GM23338 (cell line): ENCODE results near the gene SLC12A7. TPM values are rescaled to one million over a fixed set of nuclear protein-coding genes. Genes with fewer than 3 reads are reported as not detected.

ENCODE experiments used
- ATAC-seq: fragments of 200-7000 bp; cut with Tn5 transposase; 3 replicates; pipeline ENCODE4 v1.9.1; 2020
- DNase-seq: peaks from one replicate; pipeline ENCODE4 v3.0.0-alpha.2; 2015; ENCODE audit warnings: low spot score
- H2AFZ ChIP-seq: fragments of 200-600 bp; sonication (generic); 2 replicates; pipeline ENCODE4 v1.8.0; 2016; ENCODE audit warnings: antibody characterized with exemption, mild to moderate bottlenecking, moderate library complexity
- H3F3A ChIP-seq: fragments of 200-600 bp; sonication (generic); replicated peaks from 2 replicates; pipeline ENCODE4 v1.8.0; 2017; ENCODE audit warnings: antibody characterized with exemption, mixed run types, low read depth
- H3K27ac ChIP-seq: fragments of 200-600 bp; sonication (generic); 2 replicates; pipeline ENCODE4 v1.6.1; 2016; ENCODE audit warnings: low read depth
- H3K27me3 ChIP-seq: fragments of 200-600 bp; sonication (generic); 2 replicates; pipeline ENCODE4 v1.8.0; 2016; ENCODE audit warnings: mild to moderate bottlenecking, mixed run types, moderate library complexity; ENCODE audit not compliant: insufficient read depth
- H3K36me3 ChIP-seq: fragments of 200-600 bp; sonication (generic); 2 replicates; pipeline ENCODE4 v1.8.0; 2016; ENCODE audit warnings: mild to moderate bottlenecking; ENCODE audit not compliant: insufficient read depth
- H3K4me1 ChIP-seq: fragments of 200-600 bp; sonication (generic); 2 replicates; pipeline ENCODE4 v1.8.0; 2016; ENCODE audit warnings: mild to moderate bottlenecking, moderate library complexity; ENCODE audit not compliant: insufficient read depth
- H3K4me2 ChIP-seq: fragments of 200-600 bp; sonication (generic); 2 replicates; pipeline ENCODE4 v1.7.1; 2017; ENCODE audit warnings: mixed run types
- H3K4me3 ChIP-seq: fragments of 200-600 bp; sonication (generic); 2 replicates; pipeline ENCODE4 v1.6.1; 2016; ENCODE audit warnings: mixed run types
- H3K79me2 ChIP-seq: fragments of 200-600 bp; sonication (generic); replicated peaks from 2 replicates; pipeline ENCODE4 v1.8.0; 2017; ENCODE audit warnings: mild to moderate bottlenecking; ENCODE audit not compliant: insufficient read depth
- H3K9me2 ChIP-seq: fragments of 200-600 bp; sonication (generic); 2 replicates; pipeline ENCODE4 v1.8.0; 2017; ENCODE audit not compliant: insufficient read depth
- H4K20me1 ChIP-seq: fragments of 200-600 bp; sonication (generic); replicated peaks from 2 replicates; pipeline ENCODE4 v1.8.0; 2017; ENCODE audit warnings: mild to moderate bottlenecking; ENCODE audit not compliant: insufficient read depth
- H3K27ac Mint-ChIP-seq: 2 replicates; pipeline ENCODE4 v1.8.0; 2020; ENCODE audit warnings: inconsistent platforms, mild to moderate bottlenecking, moderate library complexity, mixed read lengths
- H3K27me3 Mint-ChIP-seq: 3 replicates; pipeline ENCODE4 v1.8.0; 2022; ENCODE audit warnings: low read depth, mild to moderate bottlenecking, moderate library complexity, mixed read lengths, inconsistent platforms; ENCODE audit not compliant: insufficient read depth, poor library complexity
- H3K36me3 Mint-ChIP-seq: 3 replicates; pipeline ENCODE4 v1.8.0; 2021; ENCODE audit warnings: low read depth, mild to moderate bottlenecking, inconsistent platforms, moderate library complexity, mixed read lengths
- H3K4me1 Mint-ChIP-seq: 3 replicates; pipeline ENCODE4 v1.8.0; 2020; ENCODE audit warnings: mild to moderate bottlenecking, inconsistent platforms, mixed read lengths
- H3K4me3 Mint-ChIP-seq: 3 replicates; pipeline ENCODE4 v1.8.0; 2021; ENCODE audit warnings: moderate library complexity, mild to moderate bottlenecking, inconsistent platforms, mixed read lengths
- H3K9me3 Mint-ChIP-seq: 3 replicates; pipeline ENCODE4 v1.8.0; 2020; ENCODE audit warnings: moderate library complexity, mild to moderate bottlenecking, inconsistent platforms, mixed read lengths
- CREB1 ChIP-seq: fragments of 250-450 bp; sonication (Bioruptor Pico); IDR thresholded peaks from 2 replicates; pipeline ENCODE4 v1.5.0; 2020; ENCODE audit warnings: low read depth, mild to moderate bottlenecking, moderate library complexity
- EZH2 ChIP-seq: fragments of 200-600 bp; sonication (generic); IDR thresholded peaks from one replicate; pipeline ENCODE4 v1.8.0; 2017; ENCODE audit warnings: antibody characterized with exemption, mild to moderate bottlenecking, low read depth; ENCODE audit not compliant: unreplicated experiment
- EZH2phosphoT487 ChIP-seq: fragments of 200-600 bp; sonication (generic); IDR thresholded peaks from one replicate; pipeline ENCODE4 v1.8.1; 2018; ENCODE audit warnings: antibody characterized with exemption; ENCODE audit not compliant: unreplicated experiment
- JUNB ChIP-seq: IDR thresholded peaks from one replicate; pipeline ENCODE4 v1.6.1; 2016; ENCODE audit warnings: antibody characterized with exemption; ENCODE audit not compliant: unreplicated experiment
- NANOG ChIP-seq: IDR thresholded peaks from 2 replicates; pipeline ENCODE4 v1.6.1; 2016; ENCODE audit warnings: antibody characterized with exemption, borderline replicate concordance
- ZNF114 ChIP-seq: fragments of 250-450 bp; sonication (Bioruptor Pico); IDR thresholded peaks from 2 replicates; pipeline ENCODE4 v1.5.0; 2020; ENCODE audit warnings: mild to moderate bottlenecking, moderate library complexity
- ZNF331 ChIP-seq: fragments of 250-450 bp; sonication (Bioruptor Pico); IDR thresholded peaks from 2 replicates; pipeline ENCODE4 v1.5.0; 2020; ENCODE audit warnings: low read depth, mild to moderate bottlenecking, moderate library complexity
- polyA plus RNA-seq: library from polyadenylated mRNA; unstranded; fragments of >200 nt; fragmentation: Nextera tagmentation; extraction: Ambion mirVana; gene quantifications from 2 replicates; pipeline ENCODE4 v1.2.1, GENCODE V29; 2016
- total RNA-seq: library from RNA; depleted of rRNA; stranded (reverse); fragments of >200 nt; shearing (Covaris generic); gene quantifications from 2 replicates; pipeline ENCODE4 v1.2.3, GENCODE V29; 2014
- TF ChIP-seq, protein P1 (sequence below): IDR thresholded peaks from one replicate; pipeline ENCODE4 v1.6.1; 2018; ENCODE audit warnings: antibody characterized with exemption; ENCODE audit not compliant: unreplicated experiment
- TF ChIP-seq, protein P2 (sequence below), 2 experiments: fragments of 200-600 bp in 1 of 2; sonication (generic) in 1 of 2; conservative IDR thresholded peaks; 2 replicates each; pipeline versions ENCODE4 v1.5.1 to v1.6.1; 2016 to 2017; ENCODE audit warnings: antibody characterized with exemption in 2 of 2, low read depth in 2 of 2, mild to moderate bottlenecking in 2 of 2, moderate library complexity in 1 of 2
- TF ChIP-seq, protein P3 (sequence below): IDR thresholded peaks from 2 replicates; pipeline ENCODE4 v1.6.1; 2016; ENCODE audit warnings: antibody characterized with exemption

Gene SLC12A7
- total and polyA plus RNA-seq, 2 experiments from 2014 or later: 7.4 to 32.2 TPM

DNA sequence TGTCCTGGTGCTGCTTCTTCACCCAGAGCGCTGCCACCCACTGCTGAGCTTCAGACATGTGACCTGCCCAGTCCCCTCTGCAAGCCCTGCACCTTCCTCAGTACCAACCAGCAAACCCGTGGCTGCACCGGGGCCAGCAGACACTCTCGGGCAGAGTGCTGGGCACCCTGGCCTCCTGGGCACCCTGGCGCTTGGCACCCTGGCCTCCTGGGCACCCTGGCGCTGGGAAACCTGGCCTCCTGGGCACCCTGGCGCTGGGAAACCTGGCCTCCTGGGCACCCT, 31.7 kb upstream of the SLC12A7 start (continued):
- TF ChIP-seq, protein P1, sequence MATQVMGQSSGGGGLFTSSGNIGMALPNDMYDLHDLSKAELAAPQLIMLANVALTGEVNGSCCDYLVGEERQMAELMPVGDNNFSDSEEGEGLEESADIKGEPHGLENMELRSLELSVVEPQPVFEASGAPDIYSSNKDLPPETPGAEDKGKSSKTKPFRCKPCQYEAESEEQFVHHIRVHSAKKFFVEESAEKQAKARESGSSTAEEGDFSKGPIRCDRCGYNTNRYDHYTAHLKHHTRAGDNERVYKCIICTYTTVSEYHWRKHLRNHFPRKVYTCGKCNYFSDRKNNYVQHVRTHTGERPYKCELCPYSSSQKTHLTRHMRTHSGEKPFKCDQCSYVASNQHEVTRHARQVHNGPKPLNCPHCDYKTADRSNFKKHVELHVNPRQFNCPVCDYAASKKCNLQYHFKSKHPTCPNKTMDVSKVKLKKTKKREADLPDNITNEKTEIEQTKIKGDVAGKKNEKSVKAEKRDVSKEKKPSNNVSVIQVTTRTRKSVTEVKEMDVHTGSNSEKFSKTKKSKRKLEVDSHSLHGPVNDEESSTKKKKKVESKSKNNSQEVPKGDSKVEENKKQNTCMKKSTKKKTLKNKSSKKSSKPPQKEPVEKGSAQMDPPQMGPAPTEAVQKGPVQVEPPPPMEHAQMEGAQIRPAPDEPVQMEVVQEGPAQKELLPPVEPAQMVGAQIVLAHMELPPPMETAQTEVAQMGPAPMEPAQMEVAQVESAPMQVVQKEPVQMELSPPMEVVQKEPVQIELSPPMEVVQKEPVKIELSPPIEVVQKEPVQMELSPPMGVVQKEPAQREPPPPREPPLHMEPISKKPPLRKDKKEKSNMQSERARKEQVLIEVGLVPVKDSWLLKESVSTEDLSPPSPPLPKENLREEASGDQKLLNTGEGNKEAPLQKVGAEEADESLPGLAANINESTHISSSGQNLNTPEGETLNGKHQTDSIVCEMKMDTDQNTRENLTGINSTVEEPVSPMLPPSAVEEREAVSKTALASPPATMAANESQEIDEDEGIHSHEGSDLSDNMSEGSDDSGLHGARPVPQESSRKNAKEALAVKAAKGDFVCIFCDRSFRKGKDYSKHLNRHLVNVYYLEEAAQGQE: no peak
- TF ChIP-seq CREB1 (CRISPR knock-in tag) (no peak), JUNB (no peak), ZNF331 (CRISPR knock-in tag) (no peak), NANOG (no peak)
- TF ChIP-seq, protein P2, sequence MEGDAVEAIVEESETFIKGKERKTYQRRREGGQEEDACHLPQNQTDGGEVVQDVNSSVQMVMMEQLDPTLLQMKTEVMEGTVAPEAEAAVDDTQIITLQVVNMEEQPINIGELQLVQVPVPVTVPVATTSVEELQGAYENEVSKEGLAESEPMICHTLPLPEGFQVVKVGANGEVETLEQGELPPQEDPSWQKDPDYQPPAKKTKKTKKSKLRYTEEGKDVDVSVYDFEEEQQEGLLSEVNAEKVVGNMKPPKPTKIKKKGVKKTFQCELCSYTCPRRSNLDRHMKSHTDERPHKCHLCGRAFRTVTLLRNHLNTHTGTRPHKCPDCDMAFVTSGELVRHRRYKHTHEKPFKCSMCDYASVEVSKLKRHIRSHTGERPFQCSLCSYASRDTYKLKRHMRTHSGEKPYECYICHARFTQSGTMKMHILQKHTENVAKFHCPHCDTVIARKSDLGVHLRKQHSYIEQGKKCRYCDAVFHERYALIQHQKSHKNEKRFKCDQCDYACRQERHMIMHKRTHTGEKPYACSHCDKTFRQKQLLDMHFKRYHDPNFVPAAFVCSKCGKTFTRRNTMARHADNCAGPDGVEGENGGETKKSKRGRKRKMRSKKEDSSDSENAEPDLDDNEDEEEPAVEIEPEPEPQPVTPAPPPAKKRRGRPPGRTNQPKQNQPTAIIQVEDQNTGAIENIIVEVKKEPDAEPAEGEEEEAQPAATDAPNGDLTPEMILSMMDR (conservative IDR thresholded peaks at IDR 0.05; ENCODE audit: low read depth in 2 of 2): no peak

DNA sequence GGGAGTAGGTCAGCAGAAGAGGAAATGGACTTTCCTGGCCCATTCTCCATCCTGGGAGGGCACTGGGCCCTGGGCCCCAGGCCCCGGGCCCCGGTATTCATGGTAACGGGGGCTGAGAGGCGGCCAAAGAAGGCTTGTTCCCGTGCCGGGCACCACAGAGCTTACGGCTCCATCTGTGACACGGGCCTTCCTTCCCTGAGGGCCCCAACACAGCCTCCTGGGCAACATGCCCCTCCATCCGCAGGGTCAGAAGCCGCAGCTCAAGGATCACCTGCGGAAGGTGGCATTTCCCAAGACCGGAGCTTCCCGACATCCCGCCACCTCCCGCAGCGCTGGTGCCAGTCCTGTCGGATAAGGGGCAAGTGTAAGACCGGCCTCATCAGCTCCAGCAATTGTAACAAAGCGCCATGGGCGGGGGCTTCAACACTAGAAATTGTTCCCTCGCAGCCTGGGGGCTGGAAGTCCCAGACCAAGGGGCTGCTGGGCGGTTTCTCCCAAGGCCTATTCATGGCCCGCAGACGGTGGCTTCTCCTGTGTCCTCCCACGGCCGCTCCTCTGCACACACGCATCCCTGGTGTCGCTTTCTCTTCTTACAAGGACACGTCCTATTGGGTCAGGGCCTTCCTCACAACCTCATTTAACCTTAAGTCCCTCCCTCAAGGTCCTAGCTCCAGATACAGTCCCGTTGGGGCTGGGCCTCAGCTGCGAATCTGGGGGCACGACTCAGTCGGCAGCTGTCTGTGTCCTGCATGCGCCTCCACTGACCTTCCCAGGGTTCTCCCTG, 31.2 kb upstream of the SLC12A7 start:
- Histone ChIP-seq H3K4me2 (no peak overlapping the region), H3K9me2 (no peaks in the 10 kb centered on the region), H3K27ac (no peak overlapping the region), H3K79me2 (no peaks in the 10 kb centered on the region), H3F3A (no peaks in the 10 kb centered on the region), H3K4me1 (no peaks in the 10 kb centered on the region; the same call in 1 of the 2 replicates), H3K36me3 (no peaks in the 10 kb centered on the region), H3K27me3 (no peaks in the 10 kb centered on the region), H4K20me1 (no peaks in the 10 kb centered on the region), H2AFZ (no peak overlapping the region), H3K4me3 (no peak overlapping the region)
- Mint-ChIP-seq H3K27ac (no peak overlapping the region), H3K36me3 (no peaks in the 10 kb centered on the region), H3K4me3 (no peak overlapping the region), H3K9me3 (no peaks in the 10 kb centered on the region), H3K27me3 (peaks cover 4% of the 10 kb centered on the region), H3K4me1 (peaks cover 25% of the 10 kb centered on the region)
- DNase-seq (no peak), ATAC-seq (no peak)
- TF ChIP-seq JUNB: no peak
- TF ChIP-seq, protein P1: no peak
- no peak for TF ChIP-seq EZH2
- TF ChIP-seq, protein P2 (conservative IDR thresholded peaks at IDR 0.05; ENCODE audit: low read depth in 2 of 2): no peak
- TF ChIP-seq, protein P3, sequence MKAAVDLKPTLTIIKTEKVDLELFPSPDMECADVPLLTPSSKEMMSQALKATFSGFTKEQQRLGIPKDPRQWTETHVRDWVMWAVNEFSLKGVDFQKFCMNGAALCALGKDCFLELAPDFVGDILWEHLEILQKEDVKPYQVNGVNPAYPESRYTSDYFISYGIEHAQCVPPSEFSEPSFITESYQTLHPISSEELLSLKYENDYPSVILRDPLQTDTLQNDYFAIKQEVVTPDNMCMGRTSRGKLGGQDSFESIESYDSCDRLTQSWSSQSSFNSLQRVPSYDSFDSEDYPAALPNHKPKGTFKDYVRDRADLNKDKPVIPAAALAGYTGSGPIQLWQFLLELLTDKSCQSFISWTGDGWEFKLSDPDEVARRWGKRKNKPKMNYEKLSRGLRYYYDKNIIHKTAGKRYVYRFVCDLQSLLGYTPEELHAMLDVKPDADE: no peak
- TF ChIP-seq CREB1 (CRISPR knock-in tag): no peak
- TF ChIP-seq NANOG: no peak
- TF ChIP-seq EZH2phosphoT487: no peak
- TF ChIP-seq ZNF114 (CRISPR knock-in tag): no peak
